HepG2 (cell line): ENCODE data around the gene P4HA3.

Experiments used
- ATF7 ChIP-seq, 2 experiments: fragments of 450-650 bp in 1 of 2; sonication (generic) in 1 of 2; formaldehyde crosslinking in 1 of 2; IDR thresholded peaks; 2 replicates each; pipeline versions ENCODE4 v1.4.0 to v1.6.1; 2016 to 2020; ENCODE audit warnings: antibody characterized with exemption in 1 of 2, mild to moderate bottlenecking in 1 of 2, missing genetic modification reagents in 1 of 2
- IKZF4 ChIP-seq: sonication (generic); formaldehyde crosslinking; IDR thresholded peaks from 2 replicates; pipeline ENCODE4 v1.5.1; 2020; ENCODE audit warnings: borderline replicate concordance, mild to moderate bottlenecking, low read depth, missing genetic modification reagents; ENCODE audit errors: not compliant biosample characterization
- PCBP1 ChIP-seq: fragments of 200-400 bp; formaldehyde crosslinking; IDR thresholded peaks from 2 replicates; pipeline ENCODE4 v1.6.1; 2017; ENCODE audit warnings: mild to moderate bottlenecking, low read depth, low read length, borderline replicate concordance
- POLR2A ChIP-seq, 2 experiments: IDR thresholded peaks; 2 replicates each; pipeline ENCODE4 v1.6.1; 2011; ENCODE audit warnings: low read depth in 2 of 2, low read length in 2 of 2, mild to moderate bottlenecking in 1 of 2, moderate library complexity in 1 of 2; ENCODE audit not compliant: insufficient read depth in 1 of 2
- ZNF562 ChIP-seq: sonication (generic); formaldehyde crosslinking; IDR thresholded peaks from 2 replicates; pipeline ENCODE4 v1.8.0; 2022; ENCODE audit warnings: missing genetic modification reagents, borderline replicate concordance
- TF ChIP-seq, protein P1 (sequence below): sonication (generic); formaldehyde crosslinking; IDR thresholded peaks from 2 replicates; pipeline ENCODE4 v1.5.0; 2020; ENCODE audit warnings: mild to moderate bottlenecking, missing genetic modification reagents
- TF ChIP-seq, protein P2 (sequence below): sonication (generic); formaldehyde crosslinking; IDR thresholded peaks from 2 replicates; pipeline ENCODE4 v1.5.0; 2020; ENCODE audit warnings: missing genetic modification reagents, mild to moderate bottlenecking, borderline replicate concordance
- TF ChIP-seq, protein P3 (sequence below): sonication (generic); formaldehyde crosslinking; IDR thresholded peaks from 2 replicates; pipeline ENCODE4 v1.5.0; 2020; ENCODE audit warnings: mild to moderate bottlenecking, missing genetic modification reagents, moderate library complexity
- TF ChIP-seq, protein P4 (sequence below): sonication (generic); formaldehyde crosslinking; IDR thresholded peaks from 2 replicates; pipeline ENCODE4 v1.5.0; 2020; ENCODE audit warnings: missing genetic modification reagents

DNA sequence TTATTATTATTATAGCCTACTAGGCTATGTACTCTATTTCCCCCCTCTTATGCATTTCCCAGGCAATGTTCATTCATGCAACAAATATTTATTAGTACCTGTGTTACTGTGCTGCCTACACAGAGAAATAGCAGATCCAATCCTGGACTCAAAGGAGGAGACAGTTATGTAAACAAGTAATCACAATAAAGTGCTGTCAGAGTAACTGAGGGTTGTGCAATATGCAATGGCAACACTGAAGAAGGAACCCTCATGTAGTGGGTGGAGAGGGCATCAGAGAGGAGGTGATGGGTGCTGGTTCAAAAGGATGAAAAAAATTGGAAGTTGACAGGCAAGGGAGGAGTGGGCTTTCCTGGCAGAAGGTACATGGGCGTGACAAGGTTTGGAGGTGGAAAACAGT lies 886 bp upstream of the P4HA3 start:
- no peak for TF ChIP-seq ATF7 (IDR thresholded peaks at IDR 0.05)
- no peak for TF ChIP-seq ATF7 (CRISPR knock-in tag; IDR thresholded peaks at IDR 0.05)
- TF ChIP-seq POLR2A (IDR thresholded peaks at IDR 0.05; ENCODE audit: insufficient read depth in 1 of 2, low read depth in 2 of 2, low read length in 2 of 2): no peak
- TF ChIP-seq, protein P1, sequence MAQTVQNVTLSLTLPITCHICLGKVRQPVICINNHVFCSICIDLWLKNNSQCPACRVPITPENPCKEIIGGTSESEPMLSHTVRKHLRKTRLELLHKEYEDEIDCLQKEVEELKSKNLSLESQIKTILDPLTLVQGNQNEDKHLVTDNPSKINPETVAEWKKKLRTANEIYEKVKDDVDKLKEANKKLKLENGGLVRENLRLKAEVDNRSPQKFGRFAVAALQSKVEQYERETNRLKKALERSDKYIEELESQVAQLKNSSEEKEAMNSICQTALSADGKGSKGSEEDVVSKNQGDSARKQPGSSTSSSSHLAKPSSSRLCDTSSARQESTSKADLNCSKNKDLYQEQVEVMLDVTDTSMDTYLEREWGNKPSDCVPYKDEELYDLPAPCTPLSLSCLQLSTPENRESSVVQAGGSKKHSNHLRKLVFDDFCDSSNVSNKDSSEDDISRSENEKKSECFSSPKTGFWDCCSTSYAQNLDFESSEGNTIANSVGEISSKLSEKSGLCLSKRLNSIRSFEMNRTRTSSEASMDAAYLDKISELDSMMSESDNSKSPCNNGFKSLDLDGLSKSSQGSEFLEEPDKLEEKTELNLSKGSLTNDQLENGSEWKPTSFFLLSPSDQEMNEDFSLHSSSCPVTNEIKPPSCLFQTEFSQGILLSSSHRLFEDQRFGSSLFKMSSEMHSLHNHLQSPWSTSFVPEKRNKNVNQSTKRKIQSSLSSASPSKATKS: no peak
- TF ChIP-seq, protein P2, sequence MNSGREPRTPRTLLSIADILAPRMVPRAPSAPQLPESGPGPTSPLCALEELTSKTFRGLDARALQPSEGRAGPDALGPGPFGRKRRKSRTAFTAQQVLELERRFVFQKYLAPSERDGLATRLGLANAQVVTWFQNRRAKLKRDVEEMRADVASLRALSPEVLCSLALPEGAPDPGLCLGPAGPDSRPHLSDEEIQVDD (CRISPR knock-in tag): no peak
- TF ChIP-seq ZNF562 (CRISPR knock-in tag): no peak
- TF ChIP-seq IKZF4 (CRISPR knock-in tag): no peak
- TF ChIP-seq, protein P3, sequence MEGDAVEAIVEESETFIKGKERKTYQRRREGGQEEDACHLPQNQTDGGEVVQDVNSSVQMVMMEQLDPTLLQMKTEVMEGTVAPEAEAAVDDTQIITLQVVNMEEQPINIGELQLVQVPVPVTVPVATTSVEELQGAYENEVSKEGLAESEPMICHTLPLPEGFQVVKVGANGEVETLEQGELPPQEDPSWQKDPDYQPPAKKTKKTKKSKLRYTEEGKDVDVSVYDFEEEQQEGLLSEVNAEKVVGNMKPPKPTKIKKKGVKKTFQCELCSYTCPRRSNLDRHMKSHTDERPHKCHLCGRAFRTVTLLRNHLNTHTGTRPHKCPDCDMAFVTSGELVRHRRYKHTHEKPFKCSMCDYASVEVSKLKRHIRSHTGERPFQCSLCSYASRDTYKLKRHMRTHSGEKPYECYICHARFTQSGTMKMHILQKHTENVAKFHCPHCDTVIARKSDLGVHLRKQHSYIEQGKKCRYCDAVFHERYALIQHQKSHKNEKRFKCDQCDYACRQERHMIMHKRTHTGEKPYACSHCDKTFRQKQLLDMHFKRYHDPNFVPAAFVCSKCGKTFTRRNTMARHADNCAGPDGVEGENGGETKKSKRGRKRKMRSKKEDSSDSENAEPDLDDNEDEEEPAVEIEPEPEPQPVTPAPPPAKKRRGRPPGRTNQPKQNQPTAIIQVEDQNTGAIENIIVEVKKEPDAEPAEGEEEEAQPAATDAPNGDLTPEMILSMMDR (CRISPR knock-in tag): no peak
- TF ChIP-seq, protein P4, sequence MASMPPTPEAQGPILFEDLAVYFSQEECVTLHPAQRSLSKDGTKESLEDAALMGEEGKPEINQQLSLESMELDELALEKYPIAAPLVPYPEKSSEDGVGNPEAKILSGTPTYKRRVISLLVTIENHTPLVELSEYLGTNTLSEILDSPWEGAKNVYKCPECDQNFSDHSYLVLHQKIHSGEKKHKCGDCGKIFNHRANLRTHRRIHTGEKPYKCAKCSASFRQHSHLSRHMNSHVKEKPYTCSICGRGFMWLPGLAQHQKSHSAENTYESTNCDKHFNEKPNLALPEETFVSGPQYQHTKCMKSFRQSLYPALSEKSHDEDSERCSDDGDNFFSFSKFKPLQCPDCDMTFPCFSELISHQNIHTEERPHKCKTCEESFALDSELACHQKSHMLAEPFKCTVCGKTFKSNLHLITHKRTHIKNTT (CRISPR knock-in tag): no peak
- no peak for TF ChIP-seq PCBP1
